ENCODE data around the gene FRRS1.

FRRS1 gene

DNA sequence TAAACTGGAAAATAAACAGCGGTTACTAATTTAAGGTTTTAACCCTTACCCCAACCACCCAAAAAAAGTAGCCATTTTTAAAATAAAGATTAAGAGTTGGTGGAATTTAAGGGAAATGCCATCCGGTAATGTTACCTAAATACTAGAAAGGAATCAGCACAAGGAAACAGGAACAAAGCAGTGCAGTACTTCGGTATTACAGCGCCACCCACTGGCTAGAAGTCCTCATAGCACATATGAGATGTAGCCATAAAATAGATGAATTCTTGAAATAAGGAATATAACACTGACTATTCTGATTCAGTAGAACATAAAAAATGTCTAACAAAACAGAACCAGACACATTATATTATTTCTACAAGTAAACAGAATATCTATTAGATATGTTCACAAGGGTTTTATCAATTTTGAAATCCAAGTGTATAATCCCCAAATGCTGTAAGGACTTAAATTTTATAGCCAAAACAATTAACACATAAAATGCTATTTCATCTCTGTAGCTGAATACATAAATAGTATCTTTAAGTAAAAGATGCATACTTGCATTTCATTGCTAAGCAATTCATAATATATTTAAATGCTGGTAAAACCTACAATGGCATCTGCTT lies 58.8 kb downstream of the FRRS1 start:
- in situ Hi-C loops (cut with MboI; ENCODE audit: low sequenced_read_pairs, unreplicated experiment), result no loop called here
- peak; percentile 72 for TF ChIP-seq CTCF (IDR thresholded peaks at IDR 0.05; ENCODE audit: borderline replicate concordance, control extremely low read depth, extremely low read depth, insufficient read depth, missing control alignments)

DNA sequence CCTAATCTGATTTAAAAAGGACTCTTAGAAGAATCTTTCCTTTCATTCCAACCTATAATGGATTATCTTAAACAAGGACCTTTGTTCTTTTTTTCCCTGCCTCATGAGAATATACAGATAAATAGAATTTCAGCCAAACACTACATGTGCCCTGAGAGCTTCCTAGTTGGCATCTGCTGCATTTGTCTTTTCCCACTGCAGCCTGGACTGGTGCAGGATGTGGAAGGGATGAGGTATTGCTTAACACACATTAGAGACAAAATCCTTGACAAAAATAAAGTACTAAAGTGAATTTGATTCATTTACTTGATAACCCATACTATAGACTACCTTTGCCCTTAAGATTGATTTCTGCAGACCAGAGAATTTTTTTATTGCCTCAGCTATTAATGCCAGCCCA lies 61.0 kb downstream of the FRRS1 start:
- no peak for DNase-seq (ENCODE audit: low spot score)
- in situ Hi-C loops (cut with MboI; ENCODE audit: low sequenced_read_pairs, unreplicated experiment), result no loop called here
- no peak for TF ChIP-seq CTCF (IDR thresholded peaks at IDR 0.05; ENCODE audit: borderline replicate concordance, control extremely low read depth, extremely low read depth, insufficient read depth, missing control alignments)

More for the DNA sequence above, 58.8 kb downstream of the FRRS1 start:
- DNase-seq (ENCODE audit: low spot score), result peak; percentile 63

GRCh38 chr1:99704356-99704816 lies 62.0 kb downstream of the FRRS1 start:
- in situ Hi-C loops (cut with MboI; ENCODE audit: low sequenced_read_pairs, unreplicated experiment), result no loop called here
- DNase-seq (ENCODE audit: low spot score), result no peak
- no peak for TF ChIP-seq CTCF (IDR thresholded peaks at IDR 0.05; ENCODE audit: borderline replicate concordance, control extremely low read depth, extremely low read depth, insufficient read depth, missing control alignments)

DNA sequence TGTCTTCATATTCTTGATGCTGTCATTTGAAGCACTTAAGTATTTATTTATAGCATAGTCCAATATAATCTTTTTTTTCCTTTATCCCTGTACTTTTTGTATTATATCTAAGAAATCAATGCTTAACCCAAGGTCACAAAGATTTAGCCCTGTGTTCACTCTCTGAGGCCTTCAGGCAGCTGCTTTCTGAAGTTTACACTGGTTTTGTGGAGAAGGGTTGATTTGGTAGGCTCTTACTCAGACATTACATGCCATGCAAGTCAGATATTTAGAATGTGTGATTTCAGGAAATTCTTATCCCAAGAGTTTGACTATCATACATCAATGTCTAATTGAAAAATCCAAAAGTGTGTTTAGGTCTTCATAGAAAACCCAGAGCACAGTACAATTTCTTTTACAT lies 64.2 kb downstream of the FRRS1 start:
- TF ChIP-seq CTCF (IDR thresholded peaks at IDR 0.05; ENCODE audit: borderline replicate concordance, control extremely low read depth, extremely low read depth, insufficient read depth, missing control alignments), result no peak
- in situ Hi-C loops (cut with MboI; ENCODE audit: low sequenced_read_pairs, unreplicated experiment), result no loop called here
- DNase-seq (ENCODE audit: low spot score), result no peak

DNA sequence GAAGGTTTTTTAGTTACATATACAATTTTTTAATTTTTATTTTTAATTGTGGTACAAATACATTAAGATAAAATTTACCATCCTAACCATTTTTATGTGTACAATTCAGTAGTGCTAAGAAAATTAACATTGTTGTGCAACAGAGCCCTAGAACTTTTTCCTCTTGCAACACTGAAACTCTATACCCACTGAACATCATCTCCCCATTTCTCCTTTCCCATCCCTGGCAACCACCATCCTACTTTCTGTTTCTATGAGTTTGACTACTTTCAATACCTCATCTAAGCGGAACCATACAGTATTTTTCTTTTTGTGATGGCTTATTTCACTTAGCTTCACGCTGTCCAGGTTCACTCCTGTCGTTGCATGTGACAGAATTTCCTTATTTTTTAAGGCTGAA lies 66.4 kb downstream of the FRRS1 start:
- in situ Hi-C loops (cut with MboI; ENCODE audit: low sequenced_read_pairs, unreplicated experiment), result no loop called here
- no peak for TF ChIP-seq CTCF (IDR thresholded peaks at IDR 0.05; ENCODE audit: borderline replicate concordance, control extremely low read depth, extremely low read depth, insufficient read depth, missing control alignments)
- no peak for DNase-seq (ENCODE audit: low spot score)

DNA sequence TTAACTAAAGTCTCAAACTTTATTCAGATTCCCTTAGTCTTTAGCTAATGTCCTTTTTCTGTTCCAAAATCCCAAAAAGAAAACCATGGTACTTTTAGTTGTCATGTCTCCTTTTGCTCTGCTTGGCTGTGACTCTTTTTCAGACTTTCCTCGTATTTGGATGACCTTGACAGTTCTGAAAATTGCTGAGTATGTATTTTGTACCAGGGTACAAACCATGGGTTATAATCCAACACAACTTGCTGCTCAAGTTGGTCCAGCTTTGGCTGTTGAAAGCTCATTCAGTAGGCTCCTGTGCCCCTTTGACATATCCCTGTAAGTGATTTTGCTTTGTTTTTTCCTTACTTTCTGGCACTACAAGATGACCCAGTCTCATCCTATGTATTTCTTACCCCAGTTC lies 68.9 kb downstream of the FRRS1 start:
- no peak for TF ChIP-seq CTCF (IDR thresholded peaks at IDR 0.05; ENCODE audit: borderline replicate concordance, control extremely low read depth, extremely low read depth, insufficient read depth, missing control alignments)
- no peak for DNase-seq (ENCODE audit: low spot score)
- in situ Hi-C loops (cut with MboI; ENCODE audit: low sequenced_read_pairs, unreplicated experiment), result loop anchor here (25.0 kb wide), 1 partner anchor 510 kb away; no protein-coding TSS in a partner anchor
